Panc1 (cell line): ENCODE measurements around the gene DPP7. TPM values are rescaled to one million over a fixed set of nuclear protein-coding genes. Genes with fewer than 3 reads are reported as not detected.

Experiments used
- ATAC-seq: fragments of 200-7000 bp; cut with Tn5 transposase; 2 replicates; pipeline ENCODE4 v1.9.1; 2020; ENCODE audit warnings: mild to moderate bottlenecking, moderate library complexity
- BruUV-seq: library from RNA; stranded (reverse); fragments of 400-500 nt; replicated peaks from 2 replicates; lab custom pipeline; 2021; lab: Mats Ljungman, UMichigan
- CTCF ChIA-PET: fragments of 300-600 bp; sonication (Branson Sonifier 250); formaldehyde crosslinking; loops from one replicate; lab custom pipeline; 2022; ENCODE audit warnings: antibody characterized with exemption; lab: Charles Lee
- POLR2A ChIA-PET: fragments of 300-600 bp; sonication (Branson Sonifier 250); formaldehyde crosslinking; loops from one replicate; lab custom pipeline; 2022; ENCODE audit warnings: antibody characterized with exemption; lab: Charles Lee
- DNase-seq: peaks from one replicate; pipeline ENCODE4 v3.0.0-alpha.2; 2010; ENCODE audit warnings: low read depth, low spot score
- H3K27ac ChIP-seq: 2 replicates; pipeline ENCODE4 v1.5.1; 2011; ENCODE audit warnings: mild to moderate bottlenecking, low read length, inconsistent platforms
- H3K27me3 ChIP-seq: fragments of 200-500 bp; sonication (Bioruptor generic); 2 replicates; pipeline ENCODE4 v1.6.0; 2014; ENCODE audit warnings: low read length, inconsistent platforms; ENCODE audit not compliant: control insufficient read depth, insufficient read depth
- H3K36me3 ChIP-seq: fragments of 200-500 bp; sonication (Bioruptor generic); 2 replicates; pipeline ENCODE4 v1.5.1; 2014; ENCODE audit warnings: inconsistent platforms, mild to moderate bottlenecking, low read length, moderate library complexity; ENCODE audit not compliant: control insufficient read depth, insufficient read depth
- H3K4me1 ChIP-seq: 2 replicates; pipeline ENCODE4 v1.5.1; 2011; ENCODE audit warnings: inconsistent platforms, mild to moderate bottlenecking, low read length, moderate library complexity; ENCODE audit not compliant: control insufficient read depth, insufficient read depth
- H3K4me3 ChIP-seq, 2 experiments: 2 replicates each; pipeline ENCODE4 v1.5.1; 2011 to 2012; ENCODE audit warnings: low read depth in 2 of 2, low read length in 2 of 2, mild to moderate bottlenecking in 2 of 2, inconsistent platforms in 1 of 2, moderate library complexity in 1 of 2
- H3K9me3 ChIP-seq: fragments of 200-500 bp; sonication (Bioruptor generic); 2 replicates; pipeline ENCODE4 v1.5.1; 2014; ENCODE audit warnings: low read depth, mild to moderate bottlenecking, inconsistent platforms, low read length, moderate library complexity; ENCODE audit not compliant: control insufficient read depth, insufficient read depth
- CTCF ChIP-seq: fragments of 450-650 bp; IDR thresholded peaks from 2 replicates; pipeline ENCODE4 v1.5.1; 2017; ENCODE audit warnings: mild to moderate bottlenecking
- POLR2AphosphoS5 ChIP-seq: IDR thresholded peaks from 2 replicates; pipeline ENCODE4 v1.6.1; 2012; ENCODE audit warnings: mild to moderate bottlenecking, low read depth, low read length, moderate library complexity
- REST ChIP-seq, 2 experiments: IDR thresholded peaks; 2 replicates each; pipeline ENCODE4 v1.6.1; 2011 to 2012; ENCODE audit warnings: low read depth in 2 of 2, control low read depth in 1 of 2, low read length in 1 of 2, mild to moderate bottlenecking in 1 of 2, moderate library complexity in 1 of 2; ENCODE audit not compliant: insufficient read depth in 1 of 2
- SIN3A ChIP-seq: IDR thresholded peaks from 2 replicates; pipeline ENCODE4 v1.6.1; 2012; ENCODE audit warnings: low read depth, mild to moderate bottlenecking, low read length, moderate library complexity, borderline replicate concordance; ENCODE audit not compliant: insufficient read depth
- TCF7L2 ChIP-seq: IDR thresholded peaks from 2 replicates; pipeline ENCODE4 v1.6.1; 2011; ENCODE audit warnings: mild to moderate bottlenecking, low read depth, low read length, inconsistent platforms
- in situ Hi-C: cut with HindIII; loops from 2 replicates; pipeline ENCODE4 v1.10.0; 2016; ENCODE audit warnings: low sequenced_read_pairs, low pct_unique_long_range_greater_than_20kb
- intact Hi-C: fragments of 100-400 bp; cut with micrococcal nuclease; formaldehyde crosslinking; loops from one replicate; pipeline ENCODE4 v1.10.0; 2022; ENCODE audit not compliant: unreplicated experiment
- total RNA-seq: library from RNA; stranded (reverse); gene quantifications from one replicate; pipeline ENCODE4 v1.2.1, GENCODE V29; 2021; ENCODE audit not compliant: unreplicated experiment

The DPP7 gene
- total RNA-seq, 1 experiment from 2014 or later = 236 TPM

- POLR2A ChIA-PET = no interaction called here
- CTCF ChIA-PET = no interaction called here
- BruUV-seq = no TSS peak
- no peaks in the 10 kb centered on the region; the same call in 1 of the 2 replicates for H3K36me3 ChIP-seq
- in situ Hi-C loops = no loop called here
- no peaks in the 10 kb centered on the region for H3K27me3 ChIP-seq
- ATAC-seq (no peak), DNase-seq (no peak)
- TF ChIP-seq CTCF (no peak), TCF7L2 (no peak), SIN3A (no peak), POLR2AphosphoS5 (no peak), REST (IDR thresholded peaks at IDR 0.05; ENCODE audit: insufficient read depth in 1 of 2, low read depth in 2 of 2, low read length in 1 of 2) (no peak)
- intact Hi-C loops = no loop called here
- peaks cover 22% of the 10 kb centered on the region for H3K4me1 ChIP-seq
- H3K27ac ChIP-seq = no peak overlapping the region; the same call in 1 of the 2 replicates
- no peak overlapping the region for H3K4me3 ChIP-seq
- no peaks in the 10 kb centered on the region for H3K9me3 ChIP-seq
Observed at GRCh38 chr9:137089232-137089947, 25.1 kb downstream of the DPP7 start.

- CTCF ChIA-PET = no interaction called here
- H3K4me3 ChIP-seq = peak overlapping the region in 1 of 2 experiments; percentile 63; a peak in 2 of 4 replicates
- no peak for ATAC-seq
Observed at GRCh38 chr9:137088121-137088520, 26.4 kb downstream of the DPP7 start.

More at GRCh38 chr9:137088121-137088520, 26.4 kb downstream of the DPP7 start:
- no TSS peak for BruUV-seq
- POLR2A ChIA-PET = interaction anchor here (0.6 kb wide), 1 partner anchor 17 kb away, joined by 3 read pairs; no protein-coding TSS in a partner anchor
- H3K36me3 ChIP-seq = no peaks in the 10 kb centered on the region; the same call in 1 of the 2 replicates
- in situ Hi-C loops (no loop called here), intact Hi-C loops (no loop called here)
- peak overlapping the region; percentile 88 for H3K27ac ChIP-seq
- peaks cover 33% of the 10 kb centered on the region for H3K4me1 ChIP-seq
- TF ChIP-seq SIN3A (no peak), POLR2AphosphoS5 (no peak), REST (IDR thresholded peaks at IDR 0.05; ENCODE audit: insufficient read depth in 1 of 2, low read depth in 2 of 2, low read length in 1 of 2) (no peak), CTCF (no peak), TCF7L2 (no peak)
- DNase-seq = no peak
- H3K27me3 ChIP-seq = no peaks in the 10 kb centered on the region
- no peaks in the 10 kb centered on the region for H3K9me3 ChIP-seq
